ENCODE data around the gene CHRNB4. TPM values are rescaled to one million over a fixed set of nuclear protein-coding genes. Genes with fewer than 3 reads are reported as not detected.

The CHRNB4 gene
- total RNA-seq, 2 experiments from 2014 or later = not detected

GRCh38 chr15:78651007-78651406, 10.0 kb upstream of the CHRNB4 start:
- Mint-ChIP-seq H3K4me1 (no peaks in the 10 kb centered on the region), H3K36me3 (no peaks in the 10 kb centered on the region), H3K9me3 (no peaks in the 10 kb centered on the region), H3K27me3 (no peaks in the 10 kb centered on the region), H3K27ac (no peak overlapping the region), H3K4me3 (no peak overlapping the region)
- no peak for DNase-seq

GRCh38 chr15:78650022-78650421, 9.0 kb upstream of the CHRNB4 start:
- no peaks in the 10 kb centered on the region for H3K36me3 Mint-ChIP-seq
- no peak overlapping the region for H3K27ac Mint-ChIP-seq
- no peaks in the 10 kb centered on the region for H3K27me3 Mint-ChIP-seq
- DNase-seq = no peak
- no peak overlapping the region for H3K4me3 Mint-ChIP-seq
- H3K4me1 Mint-ChIP-seq = no peaks in the 10 kb centered on the region
- no peaks in the 10 kb centered on the region for H3K9me3 Mint-ChIP-seq

- Mint-ChIP-seq H3K4me1 (peaks cover 5% of the 10 kb centered on the region), H3K9me3 (no peaks in the 10 kb centered on the region), H3K27ac (no peak overlapping the region), H3K27me3 (no peaks in the 10 kb centered on the region), H3K36me3 (no peaks in the 10 kb centered on the region), H3K4me3 (no peak overlapping the region)
- no peak for DNase-seq
These were observed 4.0 kb upstream of the CHRNB4 start for GRCh38 chr15:78645009-78645408.

GRCh38 chr15:78642331-78642730, 1.3 kb upstream of the CHRNB4 start:
- DNase-seq = no peak
- Mint-ChIP-seq H3K9me3 (no peaks in the 10 kb centered on the region), H3K27me3 (peaks cover 7% of the 10 kb centered on the region), H3K4me1 (peaks cover 5% of the 10 kb centered on the region), H3K4me3 (no peak overlapping the region), H3K27ac (no peak overlapping the region), H3K36me3 (no peaks in the 10 kb centered on the region)

- H3K27ac Mint-ChIP-seq = no peak overlapping the region
- no peaks in the 10 kb centered on the region for H3K9me3 Mint-ChIP-seq
- DNase-seq = no peak
- H3K4me3 Mint-ChIP-seq = peak overlapping the region; percentile 56
- peaks cover 7% of the 10 kb centered on the region for H3K27me3 Mint-ChIP-seq
- H3K4me1 Mint-ChIP-seq = peaks cover 5% of the 10 kb centered on the region
- no peaks in the 10 kb centered on the region for H3K36me3 Mint-ChIP-seq
These were observed 802 bp upstream of the CHRNB4 start for GRCh38 chr15:78641749-78642275.

GRCh38 chr15:78640527-78641101, 396 bp downstream of the CHRNB4 start:
- Mint-ChIP-seq H3K4me3 (peak overlapping the region; percentile 62), H3K4me1 (peaks cover 5% of the 10 kb centered on the region), H3K27ac (no peak overlapping the region), H3K27me3 (peaks cover 7% of the 10 kb centered on the region), H3K9me3 (no peaks in the 10 kb centered on the region), H3K36me3 (no peaks in the 10 kb centered on the region)
- DNase-seq = no peak

GRCh38 chr15:78638658-78639314, 2.2 kb downstream of the CHRNB4 start:
- Mint-ChIP-seq H3K27ac (no peak overlapping the region), H3K27me3 (peaks cover 7% of the 10 kb centered on the region), H3K4me3 (no peak overlapping the region), H3K9me3 (no peaks in the 10 kb centered on the region), H3K4me1 (peaks cover 5% of the 10 kb centered on the region), H3K36me3 (no peaks in the 10 kb centered on the region)
- peak; percentile 47 for DNase-seq

GRCh38 chr15:78637776-78638435, 3.1 kb downstream of the CHRNB4 start:
- Mint-ChIP-seq H3K36me3 (no peaks in the 10 kb centered on the region), H3K9me3 (no peaks in the 10 kb centered on the region), H3K27me3 (peaks cover 7% of the 10 kb centered on the region), H3K4me1 (peaks cover 5% of the 10 kb centered on the region), H3K4me3 (no peak overlapping the region), H3K27ac (no peak overlapping the region)
- DNase-seq = no peak

- Mint-ChIP-seq H3K4me3 (no peak overlapping the region), H3K9me3 (no peaks in the 10 kb centered on the region), H3K27me3 (peaks cover 7% of the 10 kb centered on the region), H3K27ac (no peak overlapping the region), H3K4me1 (peaks cover 3% of the 10 kb centered on the region), H3K36me3 (no peaks in the 10 kb centered on the region)
- DNase-seq = no peak
These were observed 4.6 kb downstream of the CHRNB4 start for GRCh38 chr15:78636378-78636859.

GRCh38 chr15:78635346-78635745, 5.7 kb downstream of the CHRNB4 start:
- Mint-ChIP-seq H3K4me3 (no peak overlapping the region), H3K27me3 (peaks cover 7% of the 10 kb centered on the region), H3K27ac (no peak overlapping the region)

GRCh38 chr15:78634210-78635145, 6.5 kb downstream of the CHRNB4 start:
- no peak for DNase-seq
- Mint-ChIP-seq H3K4me3 (no peak overlapping the region), H3K9me3 (no peaks in the 10 kb centered on the region), H3K27me3 (peaks cover 7% of the 10 kb centered on the region), H3K4me1 (no peaks in the 10 kb centered on the region), H3K36me3 (no peaks in the 10 kb centered on the region), H3K27ac (no peak overlapping the region)

More at GRCh38 chr15:78635346-78635745, 5.7 kb downstream of the CHRNB4 start:
- H3K4me1 Mint-ChIP-seq = no peaks in the 10 kb centered on the region
- no peaks in the 10 kb centered on the region for H3K9me3 Mint-ChIP-seq
- no peaks in the 10 kb centered on the region for H3K36me3 Mint-ChIP-seq
- DNase-seq = no peak

- Mint-ChIP-seq H3K27ac (no peak overlapping the region), H3K9me3 (no peaks in the 10 kb centered on the region), H3K4me3 (no peak overlapping the region), H3K27me3 (peaks cover 3% of the 10 kb centered on the region), H3K36me3 (no peaks in the 10 kb centered on the region), H3K4me1 (no peaks in the 10 kb centered on the region)
- DNase-seq = no peak
These were observed 7.7 kb downstream of the CHRNB4 start for GRCh38 chr15:78633348-78633747.

- H3K27ac Mint-ChIP-seq = no peak overlapping the region
- DNase-seq = no peak
- no peak overlapping the region for H3K4me3 Mint-ChIP-seq
- no peaks in the 10 kb centered on the region for H3K4me1 Mint-ChIP-seq
- H3K36me3 Mint-ChIP-seq = no peaks in the 10 kb centered on the region
- H3K9me3 Mint-ChIP-seq = no peaks in the 10 kb centered on the region
- peaks cover 5% of the 10 kb centered on the region for H3K27me3 Mint-ChIP-seq
These were observed 9.9 kb downstream of the CHRNB4 start for GRCh38 chr15:78630886-78631633.

GRCh38 chr15:78629716-78630065, 11.3 kb downstream of the CHRNB4 start:
- no peak for DNase-seq
- H3K9me3 Mint-ChIP-seq = no peaks in the 10 kb centered on the region
- H3K27ac Mint-ChIP-seq = no peak overlapping the region
- H3K4me3 Mint-ChIP-seq = no peak overlapping the region
- H3K36me3 Mint-ChIP-seq = no peaks in the 10 kb centered on the region
- H3K27me3 Mint-ChIP-seq = peaks cover 5% of the 10 kb centered on the region
- H3K4me1 Mint-ChIP-seq = no peaks in the 10 kb centered on the region
